ENCODE data around the gene C12orf42.
"Not testable (repeated sequence)": the region's sequence is repeated elsewhere in the genome, so short reads cannot be mapped to it uniquely, and the experiment has no call there.

The C12orf42 gene

DNA sequence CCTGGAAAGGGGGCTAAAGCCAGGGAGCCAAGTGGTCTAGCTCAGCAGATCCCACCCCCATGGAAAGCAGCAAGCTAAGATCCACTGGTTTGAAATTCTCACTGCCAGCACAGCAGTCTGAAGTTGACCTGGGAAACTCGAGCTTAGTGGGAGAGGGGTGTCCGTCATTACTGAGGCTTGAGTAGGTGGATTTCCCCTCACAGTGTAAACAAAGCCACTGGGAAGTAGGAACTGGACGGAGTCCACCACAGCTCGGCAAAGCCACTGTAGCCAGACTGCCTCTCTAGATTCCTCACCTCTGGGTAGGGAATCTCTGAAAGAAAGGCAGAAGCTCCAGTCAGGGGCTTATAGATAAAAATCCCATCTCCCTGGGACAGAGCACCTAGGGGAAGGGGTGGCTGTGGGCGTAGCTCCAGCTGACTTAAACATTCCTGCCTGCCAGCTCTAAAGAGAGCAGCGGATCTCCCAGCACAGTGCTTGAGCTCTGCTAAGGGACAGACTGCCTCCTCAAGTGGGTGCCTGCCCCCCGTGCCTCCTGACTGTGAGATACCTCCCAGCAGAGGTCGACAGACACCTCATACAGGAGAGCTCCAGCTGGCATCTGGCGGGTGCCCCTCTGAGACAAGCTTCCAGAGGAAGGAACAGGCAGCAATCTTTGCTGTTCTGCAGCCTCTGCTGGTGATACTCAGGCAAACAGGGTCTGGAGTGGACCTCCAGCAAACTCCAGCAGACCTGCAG, 70.8 kb downstream of the C12orf42 start:
- not testable (repeated sequence) for DNase-seq (ENCODE audit: low read depth)

DNA sequence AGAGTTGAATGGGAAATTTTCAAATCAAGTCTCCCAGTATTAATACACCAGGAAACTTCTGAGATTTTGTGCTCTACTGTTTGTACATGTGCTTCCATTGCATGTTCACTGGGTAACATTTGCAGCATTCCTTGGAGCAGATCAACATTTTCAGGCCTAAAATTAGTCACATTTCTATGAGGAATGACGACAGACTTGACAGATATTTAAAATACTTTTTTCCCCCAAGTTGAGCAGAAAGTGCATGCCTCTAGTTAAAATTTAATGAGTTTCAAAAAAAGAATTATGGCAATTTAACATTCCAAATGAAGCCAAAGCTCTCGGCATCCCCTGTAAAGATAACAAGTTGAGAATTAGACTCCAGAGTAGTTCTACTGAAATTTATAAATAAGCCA, 72.3 kb downstream of the C12orf42 start:
- no peak for DNase-seq (ENCODE audit: low read depth)

DNA sequence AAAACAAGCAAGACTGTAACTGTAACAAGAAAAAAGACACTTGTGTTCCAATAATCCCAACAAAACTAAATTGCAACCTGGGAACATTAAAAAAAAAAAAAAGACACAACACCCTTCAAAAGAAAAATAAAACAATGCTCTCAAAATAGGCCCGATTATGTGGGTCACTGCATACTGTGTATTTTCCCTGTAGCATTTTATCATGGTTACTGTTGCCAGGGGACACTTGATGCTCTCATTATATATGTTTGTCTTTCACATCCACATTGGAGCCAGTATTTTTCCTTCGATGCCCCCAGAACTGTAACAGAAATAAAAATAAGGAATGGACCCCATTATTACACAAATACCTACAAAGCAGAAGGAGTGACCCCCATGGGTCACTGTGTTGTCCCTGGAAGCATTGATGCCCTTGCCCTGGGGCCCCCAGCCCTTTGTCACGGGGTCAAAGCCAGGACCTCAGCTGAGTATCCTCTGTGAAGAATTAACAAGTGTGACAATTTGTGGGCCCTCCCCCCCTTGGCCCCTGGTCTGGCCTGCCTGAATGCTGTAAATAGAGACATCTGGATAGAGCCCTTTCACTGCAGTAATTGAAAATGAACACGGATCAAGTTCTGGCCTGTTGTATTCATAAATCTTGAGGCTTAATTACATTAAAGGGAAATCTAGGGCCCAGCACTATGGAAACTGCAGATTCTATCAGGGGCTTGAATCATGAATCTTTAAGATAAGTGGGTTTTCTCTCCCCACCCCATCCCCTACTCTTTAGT, 72.8 kb downstream of the C12orf42 start:
- no peak for DNase-seq (ENCODE audit: low read depth)

- no peak for DNase-seq (ENCODE audit: low read depth)
Observed at GRCh38 chr12:103422328-103422727, 73.4 kb downstream of the C12orf42 start.

DNA sequence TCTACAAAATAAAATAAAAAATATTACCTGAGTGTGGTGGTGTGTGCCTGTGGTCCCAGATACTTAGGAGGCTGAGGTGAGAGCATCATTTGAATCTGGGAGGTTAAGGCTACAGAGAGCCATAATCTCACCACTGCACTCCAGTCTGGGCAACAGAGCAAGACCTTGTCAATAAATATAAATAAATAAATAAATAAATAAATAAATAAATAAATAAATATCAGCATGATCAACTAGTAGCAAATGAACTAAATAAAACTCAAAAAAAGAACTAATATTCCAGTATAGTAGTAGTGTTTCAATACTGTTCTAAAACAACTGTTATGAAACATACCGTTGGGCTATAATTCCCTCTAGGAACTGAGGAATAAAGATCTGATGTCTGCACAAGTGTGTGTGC, 74.4 kb downstream of the C12orf42 start:
- no peak for DNase-seq (ENCODE audit: low read depth)

- DNase-seq (ENCODE audit: low read depth), result no peak
Observed at GRCh38 chr12:103415681-103416080, 80.1 kb downstream of the C12orf42 start.

DNA sequence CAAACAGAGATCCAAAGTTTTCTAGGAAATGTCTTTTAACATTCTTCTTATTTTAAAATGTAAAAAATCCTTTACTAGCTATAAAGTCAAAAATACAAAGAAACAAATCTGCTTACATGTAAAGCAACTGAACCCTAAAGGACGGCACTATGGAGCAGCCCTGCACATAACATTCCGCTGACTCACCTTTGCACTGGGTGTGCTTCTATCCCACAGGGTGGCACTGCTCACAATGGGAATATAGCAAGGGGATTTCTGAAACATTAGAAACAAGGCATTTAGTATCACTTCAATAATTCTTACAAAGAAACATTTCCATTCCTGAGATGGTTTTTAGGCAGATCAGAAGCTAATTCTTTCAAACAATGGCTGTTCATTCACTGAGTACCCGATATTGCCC, 94.3 kb downstream of the C12orf42 start:
- no peak for DNase-seq (ENCODE audit: low read depth)

DNA sequence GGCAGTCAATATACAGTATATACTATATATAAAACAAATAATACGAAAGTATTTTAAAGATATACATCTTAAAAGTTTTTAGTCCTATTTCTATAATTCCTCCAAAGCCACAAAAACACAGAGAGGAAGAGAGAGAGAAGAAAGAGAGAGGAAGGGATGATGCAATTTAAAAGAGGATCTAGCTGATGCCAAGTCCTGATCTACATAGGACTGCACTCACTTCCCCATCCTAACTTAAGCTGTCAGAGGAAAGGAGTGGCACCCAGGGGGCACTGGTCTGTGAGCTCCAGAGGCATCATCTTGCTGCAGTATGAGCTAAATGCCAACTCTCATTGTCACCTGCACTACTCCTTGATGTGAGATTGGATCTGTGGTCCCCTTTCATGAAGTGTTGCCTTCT, 95.8 kb downstream of the C12orf42 start:
- no peak for DNase-seq (ENCODE audit: low read depth)

DNA sequence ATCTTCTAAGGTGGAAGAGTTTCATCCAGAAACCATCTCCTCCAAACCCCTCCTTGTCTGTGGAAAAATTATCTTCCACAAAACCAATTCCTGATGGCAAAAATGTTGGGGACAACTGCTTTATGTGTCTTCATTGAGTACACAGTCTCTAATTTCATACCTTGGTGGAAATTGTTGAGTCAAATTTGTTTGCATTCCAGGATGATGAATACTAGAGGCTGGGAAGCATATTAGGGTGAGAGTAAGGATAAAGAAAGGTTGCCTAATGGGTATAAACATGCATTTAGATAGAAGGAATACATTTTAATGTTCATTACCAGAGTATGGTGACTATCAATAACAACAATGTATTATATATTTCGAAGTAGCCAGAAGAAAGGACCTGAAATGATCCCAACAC, 98.2 kb downstream of the C12orf42 start:
- DNase-seq (ENCODE audit: low read depth), result no peak

- DNase-seq (ENCODE audit: low read depth), result no peak
Observed at GRCh38 chr12:103392722-103393121, 103.0 kb downstream of the C12orf42 start.

- DNase-seq (ENCODE audit: low read depth), result no peak
Observed at GRCh38 chr12:103391103-103391502, 104.7 kb downstream of the C12orf42 start.

DNA sequence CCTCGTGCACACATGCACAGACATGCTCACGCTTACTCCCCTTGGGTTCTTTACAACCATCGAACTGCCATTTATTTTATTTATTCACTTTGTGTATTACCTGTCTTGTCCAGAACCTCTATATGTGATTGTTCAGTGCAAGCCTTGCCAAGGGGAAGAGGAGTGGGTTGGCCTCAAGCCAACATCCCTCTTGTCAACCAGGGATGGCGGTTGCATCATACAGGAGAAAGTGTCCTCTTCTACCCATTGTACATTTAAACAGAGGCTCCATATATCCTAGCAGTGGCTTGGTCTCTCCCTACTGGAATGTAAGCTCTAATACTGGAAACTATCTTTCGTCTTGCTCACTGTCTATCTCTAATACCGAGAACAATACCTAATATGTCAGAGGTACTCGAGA, 108.4 kb downstream of the C12orf42 start:
- no peak for DNase-seq (ENCODE audit: low read depth)

DNA sequence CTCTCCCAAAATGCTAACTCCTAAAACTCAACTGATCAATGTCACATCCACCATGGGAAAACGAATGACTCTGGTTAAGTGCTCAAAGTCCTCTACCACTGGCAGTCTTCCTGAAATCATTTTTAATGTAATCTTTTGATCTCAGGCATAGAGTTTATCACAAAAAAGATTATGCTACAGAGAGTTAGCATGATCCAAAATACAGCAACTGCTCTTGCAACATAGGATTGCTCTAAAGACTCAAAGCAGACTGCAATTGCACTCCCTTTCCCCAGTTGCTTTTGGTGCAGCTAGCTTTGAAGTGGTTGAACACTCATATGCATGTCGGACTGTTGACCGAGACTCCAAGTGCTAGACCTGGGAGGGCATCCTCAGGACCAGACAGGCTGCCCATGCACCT, 109.3 kb downstream of the C12orf42 start:
- DNase-seq (ENCODE audit: low read depth), result no peak

- no peak for DNase-seq (ENCODE audit: low read depth)
Observed at GRCh38 chr12:103382736-103383346, 112.9 kb downstream of the C12orf42 start.

GRCh38 chr12:103382119-103382518, 113.6 kb downstream of the C12orf42 start:
- no peak for DNase-seq (ENCODE audit: low read depth)

GRCh38 chr12:103379670-103380069, 116.1 kb downstream of the C12orf42 start:
- DNase-seq (ENCODE audit: low read depth), result no peak

- no peak for DNase-seq (ENCODE audit: low read depth)
Observed at GRCh38 chr12:103373088-103373523, 122.7 kb downstream of the C12orf42 start.

DNA sequence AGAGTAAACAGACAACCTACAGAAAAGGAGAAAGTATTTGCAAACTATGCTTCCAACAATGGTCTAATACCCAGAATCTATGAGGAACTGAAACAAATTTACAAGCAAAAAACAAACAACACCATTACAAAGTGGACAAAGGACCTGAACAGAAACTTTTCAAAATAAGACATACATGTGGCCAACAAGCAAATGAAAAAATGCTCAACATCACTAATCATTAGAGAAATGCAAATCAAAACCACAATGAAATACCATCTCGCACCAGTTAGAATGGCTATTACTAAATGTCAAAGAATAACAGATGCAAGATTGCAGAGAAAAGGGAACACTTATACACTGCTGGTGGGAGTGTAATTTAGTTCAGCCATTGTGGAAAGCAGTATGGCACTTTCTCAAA, 125.8 kb downstream of the C12orf42 start:
- no peak for DNase-seq (ENCODE audit: low read depth)

GRCh38 chr12:103368167-103368566, 127.6 kb downstream of the C12orf42 start:
- no peak for DNase-seq (ENCODE audit: low read depth)

- no peak for DNase-seq (ENCODE audit: low read depth)
Observed at GRCh38 chr12:103354403-103354802, 141.4 kb downstream of the C12orf42 start.

DNA sequence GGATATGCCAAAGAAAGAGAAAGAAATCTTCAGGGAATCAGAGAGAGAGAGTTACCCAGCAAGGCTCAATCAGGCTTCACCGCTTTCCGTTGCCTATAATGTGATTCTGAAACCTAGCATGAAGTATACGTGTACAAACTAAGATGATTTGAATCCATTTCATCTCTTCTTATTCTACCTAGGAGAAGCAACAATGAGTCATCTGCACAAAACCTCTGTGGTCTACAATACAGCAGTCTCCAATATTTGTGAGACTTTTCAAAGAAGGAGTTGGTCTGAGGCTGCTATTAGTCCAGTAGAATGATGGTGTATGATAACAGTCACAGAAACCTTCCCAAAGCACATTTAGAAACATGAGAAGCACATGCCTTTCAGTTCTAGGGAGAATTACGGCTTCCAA, 141.9 kb downstream of the C12orf42 start:
- DNase-seq (ENCODE audit: low read depth), result no peak

- no peak for DNase-seq (ENCODE audit: low read depth)
Observed at GRCh38 chr12:103350116-103350515, 145.7 kb downstream of the C12orf42 start.

GRCh38 chr12:103348935-103349334, 146.8 kb downstream of the C12orf42 start:
- DNase-seq (ENCODE audit: low read depth), result no peak
